PFSK-1 (cell line): Measurements from ENCODE around the gene NPIPB2.

ENCODE experiments used
- POLR2AphosphoS5 ChIP-seq: IDR thresholded peaks from 2 replicates; pipeline ENCODE4 v1.6.1; 2012; ENCODE audit warnings: low read depth, mild to moderate bottlenecking, control low read depth, low read length, moderate library complexity
- REST ChIP-seq, 2 experiments: IDR thresholded peaks; 2 replicates each; pipeline versions ENCODE4 v1.6.1 to v1.8.0; 2011 to 2012; ENCODE audit warnings: low read depth in 2 of 2, low read length in 2 of 2, control low read depth in 1 of 2, inconsistent platforms in 1 of 2, mild to moderate bottlenecking in 1 of 2, moderate library complexity in 1 of 2; ENCODE audit not compliant: insufficient read depth in 1 of 2
- SIN3A ChIP-seq: IDR thresholded peaks from 2 replicates; pipeline ENCODE4 v1.6.1; 2012; ENCODE audit warnings: mild to moderate bottlenecking, low read length, moderate library complexity, borderline replicate concordance; ENCODE audit not compliant: insufficient read depth
- TAF1 ChIP-seq: IDR thresholded peaks from 2 replicates; pipeline ENCODE4 v1.6.1; 2012; ENCODE audit warnings: low read length, control low read depth, borderline replicate concordance; ENCODE audit not compliant: insufficient read depth

- no peak for TF ChIP-seq TAF1
- TF ChIP-seq POLR2AphosphoS5, result no peak
- TF ChIP-seq REST (IDR thresholded peaks at IDR 0.05; ENCODE audit: insufficient read depth in 1 of 2, low read depth in 2 of 2, low read length in 2 of 2), result no peak
- no peak for TF ChIP-seq SIN3A
Observed at GRCh38 chr16:11950388-11950787, 8.5 kb upstream of the NPIPB2 start.
